Smooth muscle cell (in vitro differentiated cells): ENCODE data around the gene TMEM175. TPM values are rescaled to one million over a fixed set of nuclear protein-coding genes. Genes with fewer than 3 reads are reported as not detected.

Experiments used
- DNase-seq: peaks from one replicate; lab custom pipeline; 2025; ENCODE audit not compliant: unreplicated experiment; lab: John Stamatoyannopoulos, UW
- H2AFZ ChIP-seq: fragments of 200-600 bp; sonication (generic); 2 replicates; pipeline ENCODE4 v1.6.0; 2016; ENCODE audit warnings: antibody characterized with exemption, low read depth, mild to moderate bottlenecking
- H3F3A ChIP-seq: fragments of 200-600 bp; sonication (generic); 2 replicates; pipeline ENCODE4 v1.6.0; 2017; ENCODE audit warnings: antibody characterized with exemption, low read depth
- H3K27ac ChIP-seq: fragments of 200-600 bp; sonication (generic); 2 replicates; pipeline ENCODE4 v1.5.1; 2016; ENCODE audit warnings: low read depth, mild to moderate bottlenecking
- H3K27me3 ChIP-seq: fragments of 200-600 bp; sonication (generic); 2 replicates; pipeline ENCODE4 v1.6.1; 2016; ENCODE audit warnings: low read depth, mild to moderate bottlenecking
- H3K36me3 ChIP-seq: fragments of 200-600 bp; sonication (generic); 2 replicates; pipeline ENCODE4 v1.5.1; 2016; ENCODE audit warnings: low read depth
- H3K4me1 ChIP-seq: fragments of 200-600 bp; sonication (generic); 2 replicates; pipeline ENCODE4 v1.5.1; 2016; ENCODE audit warnings: low read depth
- H3K4me2 ChIP-seq: fragments of 200-600 bp; sonication (generic); 2 replicates; pipeline ENCODE4 v1.6.0; 2016; ENCODE audit warnings: mild to moderate bottlenecking
- H3K4me3 ChIP-seq: fragments of 200-600 bp; sonication (generic); 2 replicates; pipeline ENCODE4 v1.5.1; 2016; ENCODE audit warnings: mild to moderate bottlenecking
- H3K79me2 ChIP-seq: fragments of 200-600 bp; sonication (generic); 2 replicates; pipeline ENCODE4 v1.6.0; 2016; ENCODE audit warnings: low read depth, mild to moderate bottlenecking
- H3K9ac ChIP-seq: fragments of 200-600 bp; sonication (generic); 2 replicates; pipeline ENCODE4 v1.6.0; 2016; ENCODE audit warnings: low read depth
- H3K9me3 ChIP-seq: fragments of 200-600 bp; sonication (generic); replicated peaks from 2 replicates; pipeline ENCODE4 v1.5.1; 2016; ENCODE audit warnings: low read depth
- H4K20me1 ChIP-seq: fragments of 200-600 bp; sonication (generic); 2 replicates; pipeline ENCODE4 v1.6.0; 2016; ENCODE audit warnings: low read depth
- WGBS: methylation state at CpG from one replicate; pipeline ENCODE4 v1.1.7; 2016; ENCODE audit warnings: low lambda C conversion rate; 5-methylcytosine and 5-hydroxymethylcytosine counted together
- polyA plus RNA-seq: library from polyadenylated mRNA; unstranded; fragments of >200 nt; fragmentation: Nextera tagmentation; extraction: Ambion mirVana; gene quantifications from 2 replicates; pipeline ENCODE4 v1.2.1, GENCODE V29; 2016
- total RNA-seq: library from RNA; depleted of rRNA; stranded (reverse); fragments of >200 nt; gene quantifications from 2 replicates; pipeline ENCODE4 v1.2.3, GENCODE V29; 2014
- TF ChIP-seq, protein P1 (sequence below): fragments of 200-600 bp; sonication (generic); IDR thresholded peaks from 2 replicates; pipeline ENCODE4 v1.5.1; 2017; ENCODE audit warnings: borderline replicate concordance, mild to moderate bottlenecking, antibody characterized with exemption; ENCODE audit not compliant: insufficient read depth, poor library complexity, severe bottlenecking

TMEM175 gene
- total and polyA plus RNA-seq, 2 experiments from 2014 or later, result 20.6 to 27.6 TPM

GRCh38 chr4:921830-922331, 10.4 kb upstream of the TMEM175 start:
- Histone ChIP-seq H3K79me2 (peaks cover 95% of the 10 kb centered on the region), H3K4me2 (no peak overlapping the region), H3K4me3 (no peak overlapping the region), H2AFZ (no peak overlapping the region), H3K9me3 (no peaks in the 10 kb centered on the region), H3F3A (no peaks in the 10 kb centered on the region), H3K9ac (no peak overlapping the region), H3K27me3 (no peaks in the 10 kb centered on the region), H3K4me1 (no peaks in the 10 kb centered on the region), H3K36me3 (no peaks in the 10 kb centered on the region), H4K20me1 (peaks cover 96% of the 10 kb centered on the region), H3K27ac (no peak overlapping the region)
- TF ChIP-seq, protein P1, sequence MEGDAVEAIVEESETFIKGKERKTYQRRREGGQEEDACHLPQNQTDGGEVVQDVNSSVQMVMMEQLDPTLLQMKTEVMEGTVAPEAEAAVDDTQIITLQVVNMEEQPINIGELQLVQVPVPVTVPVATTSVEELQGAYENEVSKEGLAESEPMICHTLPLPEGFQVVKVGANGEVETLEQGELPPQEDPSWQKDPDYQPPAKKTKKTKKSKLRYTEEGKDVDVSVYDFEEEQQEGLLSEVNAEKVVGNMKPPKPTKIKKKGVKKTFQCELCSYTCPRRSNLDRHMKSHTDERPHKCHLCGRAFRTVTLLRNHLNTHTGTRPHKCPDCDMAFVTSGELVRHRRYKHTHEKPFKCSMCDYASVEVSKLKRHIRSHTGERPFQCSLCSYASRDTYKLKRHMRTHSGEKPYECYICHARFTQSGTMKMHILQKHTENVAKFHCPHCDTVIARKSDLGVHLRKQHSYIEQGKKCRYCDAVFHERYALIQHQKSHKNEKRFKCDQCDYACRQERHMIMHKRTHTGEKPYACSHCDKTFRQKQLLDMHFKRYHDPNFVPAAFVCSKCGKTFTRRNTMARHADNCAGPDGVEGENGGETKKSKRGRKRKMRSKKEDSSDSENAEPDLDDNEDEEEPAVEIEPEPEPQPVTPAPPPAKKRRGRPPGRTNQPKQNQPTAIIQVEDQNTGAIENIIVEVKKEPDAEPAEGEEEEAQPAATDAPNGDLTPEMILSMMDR, result no peak
- 95% methylated on average over 17 of the region's 17 CpGs for WGBS
- no peak for DNase-seq

DNA sequence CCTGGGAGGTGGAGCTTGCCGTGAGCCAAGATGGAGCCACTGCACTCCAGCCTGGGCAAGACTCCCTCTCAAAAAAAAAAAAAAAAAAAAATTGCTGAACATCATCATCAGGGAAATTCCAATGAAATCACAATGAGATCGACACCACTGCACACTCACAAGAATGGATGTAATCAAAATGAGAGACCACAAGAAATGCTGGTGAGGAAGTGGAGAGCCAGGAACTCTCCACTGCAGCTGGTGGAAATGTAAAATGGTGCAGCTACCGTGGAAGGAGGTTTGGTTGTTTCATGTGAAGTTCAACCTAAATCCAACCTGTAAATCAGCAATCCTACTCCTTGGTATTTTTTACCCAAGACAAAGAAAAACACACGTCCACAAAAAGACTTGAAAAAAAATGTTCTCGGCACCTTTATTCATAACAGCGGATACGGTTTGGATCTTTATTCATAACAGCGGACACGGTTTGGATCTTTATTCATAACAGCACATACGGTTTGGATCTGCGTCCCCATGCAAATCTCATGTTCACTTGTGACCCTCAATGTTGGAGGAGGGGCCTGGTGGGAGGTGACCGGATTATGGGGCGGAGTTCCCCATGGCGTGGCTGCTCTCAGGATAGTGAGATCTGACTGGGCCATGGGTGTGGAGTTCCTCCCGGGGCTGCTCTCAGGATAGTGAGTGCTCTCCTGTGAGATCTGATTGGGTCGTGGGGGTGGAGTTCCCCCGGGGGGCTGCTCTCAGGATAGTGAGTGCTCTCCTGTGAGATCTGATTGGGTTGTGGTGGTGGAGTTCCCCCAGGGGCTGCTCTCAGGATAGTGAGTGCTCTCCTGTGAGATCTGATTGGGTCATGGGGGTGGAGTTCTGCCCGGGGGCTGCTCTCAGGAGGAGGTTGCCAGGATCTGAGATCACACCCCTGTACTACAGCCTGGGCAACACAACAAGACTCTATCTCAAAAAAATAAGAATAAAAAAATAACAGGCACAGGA, 7.9 kb upstream of the TMEM175 start:
- H3K79me2 ChIP-seq, result peaks cover 89% of the 10 kb centered on the region
- no peaks in the 10 kb centered on the region for H3F3A ChIP-seq
- no peak overlapping the region for H3K4me3 ChIP-seq
- H3K9me3 ChIP-seq, result no peaks in the 10 kb centered on the region
- no peak overlapping the region for H3K9ac ChIP-seq
- no peaks in the 10 kb centered on the region for H3K27me3 ChIP-seq
- no peak overlapping the region for H3K4me2 ChIP-seq
- no peak overlapping the region for H3K27ac ChIP-seq
- 81% methylated on average over 17 of the region's 18 CpGs for WGBS
- no peak overlapping the region for H2AFZ ChIP-seq
- DNase-seq, result no peak
- H3K36me3 ChIP-seq, result no peaks in the 10 kb centered on the region
- peaks cover 92% of the 10 kb centered on the region for H4K20me1 ChIP-seq
- no peaks in the 10 kb centered on the region for H3K4me1 ChIP-seq
- TF ChIP-seq, protein P1, result no peak

GRCh38 chr4:925171-925570, 7.1 kb upstream of the TMEM175 start:
- H3K4me2 ChIP-seq, result no peak overlapping the region
- WGBS, result 92% methylated on average over 9 of the region's 9 CpGs
- no peaks in the 10 kb centered on the region for H3K9me3 ChIP-seq
- peaks cover 92% of the 10 kb centered on the region for H4K20me1 ChIP-seq
- no peaks in the 10 kb centered on the region for H3K27me3 ChIP-seq
- H3K36me3 ChIP-seq, result no peaks in the 10 kb centered on the region
- no peak for DNase-seq
- peaks cover 89% of the 10 kb centered on the region for H3K79me2 ChIP-seq
- no peak overlapping the region for H3K27ac ChIP-seq
- TF ChIP-seq, protein P1, result no peak
- H3K4me1 ChIP-seq, result no peaks in the 10 kb centered on the region
- no peak overlapping the region for H3K4me3 ChIP-seq
- H3F3A ChIP-seq, result no peaks in the 10 kb centered on the region
- H3K9ac ChIP-seq, result no peak overlapping the region
- H2AFZ ChIP-seq, result no peak overlapping the region
